Ammon's horn (tissue), 1 donor: ENCODE data around the gene TBC1D25.
"Not testable (repeated sequence)": the region's sequence is repeated elsewhere in the genome, so short reads cannot be mapped to it uniquely, and the experiment has no call there.

Experiments
- DNase-seq: peaks from one replicate; pipeline ENCODE4 v3.0.0-alpha.2; 2016; ENCODE audit warnings: low spot score

The TBC1D25 gene

DNA sequence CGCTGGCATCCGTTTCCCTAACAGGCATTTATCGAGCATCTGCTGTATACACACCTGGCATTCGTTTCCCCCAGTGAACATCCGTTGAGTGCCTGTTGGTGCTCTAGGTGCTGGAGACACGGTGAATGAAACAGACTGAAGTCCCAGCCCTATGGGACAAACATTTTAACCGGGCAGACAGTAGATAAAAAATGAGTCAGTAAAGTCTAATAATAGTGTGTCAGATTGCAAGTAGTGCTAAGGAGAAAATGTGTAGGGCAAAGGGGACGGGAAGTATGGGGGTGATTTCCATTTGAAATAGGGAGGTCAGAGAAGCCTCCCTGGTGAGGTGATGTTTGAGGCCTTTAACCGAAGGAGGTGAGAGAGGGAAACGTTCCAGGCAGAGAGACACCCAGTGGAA is 23.2 kb upstream of the TBC1D25 start:
- DNase-seq: no peak

DNA sequence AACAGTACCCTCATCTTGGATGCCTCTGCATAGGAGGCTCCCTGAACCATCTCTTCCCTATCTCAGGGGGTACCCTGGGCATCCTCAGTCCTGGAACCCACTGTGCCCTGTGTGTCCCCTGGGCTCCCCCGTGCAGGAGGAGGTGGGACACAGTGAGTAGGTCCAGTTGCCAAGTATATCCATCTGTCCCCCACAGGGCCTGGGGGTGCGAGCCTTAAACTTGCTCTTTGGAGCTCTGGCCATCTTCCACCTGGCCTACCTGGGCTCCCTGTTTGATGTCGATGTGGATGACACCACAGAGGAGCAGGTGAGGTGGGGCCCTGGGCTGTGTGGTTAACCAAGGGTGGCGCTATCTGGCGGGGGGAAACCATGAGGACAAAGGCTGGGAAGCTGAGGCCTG is 22.5 kb upstream of the TBC1D25 start:
- no peak for DNase-seq

DNA sequence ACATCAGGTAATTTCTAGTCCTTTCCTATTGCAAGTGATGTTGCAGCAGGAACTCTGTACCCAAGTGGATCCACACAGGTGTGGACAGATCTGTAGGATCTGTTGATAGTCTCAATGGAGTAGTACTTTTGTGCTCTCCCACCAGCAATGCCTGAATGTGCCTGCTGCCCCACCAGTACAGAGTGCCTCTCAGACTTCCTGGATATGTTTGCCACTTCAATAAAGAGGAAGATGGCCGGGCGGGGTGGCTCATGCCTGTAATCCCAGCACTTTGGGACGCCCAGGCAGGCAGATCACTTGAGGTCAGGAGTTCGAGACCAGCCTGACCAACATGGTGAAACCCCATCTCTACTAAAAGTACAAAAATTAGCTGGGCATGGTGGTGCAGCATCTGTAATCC is 20.0 kb upstream of the TBC1D25 start:
- not testable (repeated sequence) for DNase-seq

DNA sequence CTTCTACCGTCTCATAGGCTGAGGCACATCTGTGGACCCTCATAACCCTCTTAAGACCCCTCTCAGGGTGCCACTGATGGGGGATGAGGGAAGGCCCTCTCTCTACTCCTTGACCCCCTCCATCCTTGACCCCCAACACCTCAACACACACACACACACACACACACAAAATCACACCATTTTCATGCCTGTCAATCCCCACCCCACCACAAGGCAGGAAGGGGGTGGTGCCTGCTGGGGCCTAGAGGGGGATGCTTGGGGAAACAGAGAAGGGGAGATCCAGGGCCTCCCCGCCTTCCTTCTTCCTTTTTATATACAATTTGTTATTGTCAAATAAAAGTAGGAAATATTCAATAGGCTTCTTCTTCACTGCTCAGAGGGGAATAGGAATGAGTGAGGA is 19.1 kb upstream of the TBC1D25 start:
- no peak for DNase-seq

DNA sequence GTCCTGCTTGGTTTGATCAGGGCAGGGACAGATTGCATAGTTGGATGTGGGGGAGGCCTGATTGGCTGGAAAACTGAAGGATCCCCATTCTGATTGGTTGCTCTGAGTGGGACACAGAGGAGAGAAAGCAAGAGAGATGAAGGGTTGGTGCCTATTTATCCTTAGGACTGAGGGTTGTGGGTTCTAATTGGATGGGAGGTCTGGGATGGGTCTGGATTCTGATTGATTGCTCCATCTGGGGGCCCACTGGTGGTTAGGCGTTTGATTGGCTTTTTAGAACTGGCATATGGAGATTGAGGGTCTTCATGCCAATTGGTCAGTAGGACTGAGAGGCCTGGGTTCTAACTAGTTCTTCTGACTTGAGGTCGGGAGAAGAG is 18.6 kb upstream of the TBC1D25 start:
- DNase-seq: peak; percentile 30

DNA sequence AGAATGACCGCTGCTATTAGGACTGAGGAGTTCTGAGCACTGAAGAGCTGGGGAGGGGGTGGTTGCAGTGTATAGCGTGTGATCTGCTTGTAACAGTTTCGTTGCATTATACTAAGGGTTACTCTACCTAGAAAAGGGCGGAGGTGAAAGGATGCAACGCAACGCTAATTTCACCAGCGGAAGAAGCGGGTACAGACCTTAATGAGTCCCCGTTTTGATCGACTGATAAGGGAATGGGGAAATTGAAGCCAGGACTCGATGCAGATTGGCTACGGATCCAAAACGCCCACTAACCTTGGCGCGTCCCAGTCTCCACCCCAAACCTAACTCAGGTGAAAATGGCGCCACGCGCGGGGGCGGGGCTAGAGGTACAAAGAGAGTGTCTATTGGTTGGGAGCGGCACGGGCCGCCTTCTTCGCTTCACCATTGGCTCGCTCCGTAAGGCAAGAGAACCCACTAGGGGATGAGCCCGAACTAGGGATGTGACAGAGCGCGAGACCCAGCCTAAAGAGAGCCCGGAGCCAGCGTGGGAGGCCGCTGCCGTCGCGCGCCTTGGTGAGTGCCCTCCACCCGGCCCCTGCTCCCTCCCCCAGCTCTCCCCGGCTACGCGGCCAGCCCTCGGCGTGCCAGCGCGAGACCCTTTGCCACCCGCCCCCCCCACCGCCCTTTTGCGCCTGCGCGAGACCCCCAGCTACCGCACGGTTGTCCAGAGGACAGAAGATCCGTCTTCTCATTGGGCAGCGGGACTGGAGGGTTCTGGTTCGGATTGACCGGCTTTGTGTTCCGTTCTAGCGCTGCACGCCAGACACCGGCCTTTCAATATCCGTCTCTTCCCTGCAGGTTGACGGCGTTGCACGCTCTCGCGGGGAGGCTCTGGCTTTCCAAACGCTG is 17.9 kb upstream of the TBC1D25 start, which contains the start of gene EBP:
TSS of gene EBP (plus strand) at position 456 of the 891 bp plus-strand sequence. CDS start 1,964 bp downstream, outside the sequence.
- peak; percentile 89 for DNase-seq

DNA sequence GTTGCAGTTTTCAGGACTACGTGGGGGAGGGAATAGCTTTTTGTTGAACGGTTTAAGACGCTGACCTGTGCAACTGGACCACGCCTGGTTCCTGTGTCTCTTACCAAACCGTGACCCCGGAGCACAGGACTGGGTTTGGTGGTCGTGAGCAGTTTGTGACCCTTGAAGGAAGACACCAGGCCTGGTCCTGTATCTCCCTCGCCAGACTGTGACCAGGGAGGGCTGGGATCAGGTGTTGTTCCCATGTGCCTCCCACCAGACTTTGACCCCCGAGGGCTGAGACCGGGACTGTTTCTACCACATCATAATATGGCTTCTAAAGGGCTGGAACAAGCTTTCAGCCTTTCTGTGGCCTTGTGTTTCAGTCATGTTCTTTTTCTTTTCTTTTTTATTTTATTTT is 17.2 kb upstream of the TBC1D25 start:
- DNase-seq: no peak

DNA sequence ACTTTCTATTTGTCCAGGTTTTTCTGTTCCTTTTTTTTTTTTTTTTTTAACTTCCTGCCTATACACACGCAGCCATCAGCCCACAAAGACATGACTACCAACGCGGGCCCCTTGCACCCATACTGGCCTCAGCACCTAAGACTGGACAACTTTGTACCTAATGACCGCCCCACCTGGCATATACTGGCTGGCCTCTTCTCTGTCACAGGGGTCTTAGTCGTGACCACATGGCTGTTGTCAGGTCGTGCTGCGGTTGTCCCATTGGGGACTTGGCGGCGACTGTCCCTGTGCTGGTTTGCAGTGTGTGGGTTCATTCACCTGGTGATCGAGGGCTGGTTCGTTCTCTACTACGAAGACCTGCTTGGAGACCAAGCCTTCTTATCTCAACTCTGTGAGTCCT is 15.8 kb upstream of the TBC1D25 start:
- DNase-seq: no peak

DNA sequence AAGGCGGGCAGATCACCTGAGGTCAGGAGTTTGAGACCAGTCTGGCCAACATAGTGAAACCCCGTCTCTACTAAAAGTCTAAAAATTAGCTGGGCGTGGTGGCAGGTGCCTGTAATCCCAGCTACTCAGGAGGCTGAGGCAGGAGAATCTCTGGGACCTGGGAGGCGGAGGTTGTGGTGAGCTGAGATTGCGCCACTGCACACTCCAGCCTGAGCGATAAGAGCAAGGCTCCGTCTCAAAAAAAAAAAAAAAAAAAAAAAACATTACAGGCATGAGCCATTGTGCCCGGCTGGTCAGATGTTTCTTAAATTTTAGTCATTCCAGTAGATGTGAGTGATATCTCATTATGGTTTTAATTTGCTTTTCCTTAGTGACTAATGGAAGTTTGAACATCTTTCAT is 13.7 kb upstream of the TBC1D25 start:
- DNase-seq: not testable (repeated sequence)

DNA sequence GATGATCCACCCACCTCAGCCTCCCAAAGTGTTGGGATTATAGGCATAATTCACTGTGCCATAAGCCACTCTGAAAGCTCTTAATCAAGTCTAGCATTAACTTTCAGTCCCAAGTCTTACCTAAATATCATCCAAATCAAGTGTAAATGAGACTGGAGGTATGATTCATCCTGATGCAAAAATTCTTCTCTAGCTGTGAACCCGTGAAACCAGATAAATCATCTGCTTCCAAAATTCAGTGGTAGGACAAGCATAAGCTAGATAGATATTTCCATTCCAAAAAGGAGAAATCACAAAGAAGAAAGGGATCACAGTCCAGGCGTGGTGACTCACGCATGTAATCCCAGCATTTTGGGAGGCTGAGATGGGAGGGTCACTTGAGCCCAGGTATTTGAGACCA is 8.8 kb upstream of the TBC1D25 start:
- DNase-seq: no peak

DNA sequence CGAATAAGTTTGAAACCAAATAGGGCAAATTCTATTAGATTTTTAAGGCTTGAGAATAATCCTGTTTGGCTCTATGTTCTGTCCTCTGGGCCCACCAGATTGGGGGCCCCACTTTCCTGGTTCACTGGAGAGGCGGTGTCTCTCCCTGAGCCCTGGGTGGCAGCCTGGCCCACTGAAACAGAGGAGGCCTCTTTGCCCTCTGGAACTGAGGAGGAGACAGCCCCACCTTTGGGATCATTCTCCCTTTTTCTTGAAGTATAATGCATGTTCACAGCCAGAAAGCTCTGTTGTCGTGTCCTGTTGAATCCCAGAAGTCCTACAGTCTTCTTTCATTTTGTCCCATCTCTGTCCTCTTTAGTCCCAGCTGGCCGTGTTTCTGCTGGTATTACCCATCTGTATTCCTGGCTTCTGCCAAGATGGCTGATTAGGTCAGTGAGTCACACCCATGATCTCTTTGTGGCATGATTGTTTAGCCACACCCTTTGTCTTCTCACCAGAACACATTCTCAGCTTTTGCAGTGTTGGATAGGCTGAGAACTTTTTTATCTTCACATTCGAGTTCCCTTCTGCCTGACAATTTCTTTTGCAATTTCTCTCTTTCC is 8.1 kb upstream of the TBC1D25 start:
- DNase-seq: no peak

DNA sequence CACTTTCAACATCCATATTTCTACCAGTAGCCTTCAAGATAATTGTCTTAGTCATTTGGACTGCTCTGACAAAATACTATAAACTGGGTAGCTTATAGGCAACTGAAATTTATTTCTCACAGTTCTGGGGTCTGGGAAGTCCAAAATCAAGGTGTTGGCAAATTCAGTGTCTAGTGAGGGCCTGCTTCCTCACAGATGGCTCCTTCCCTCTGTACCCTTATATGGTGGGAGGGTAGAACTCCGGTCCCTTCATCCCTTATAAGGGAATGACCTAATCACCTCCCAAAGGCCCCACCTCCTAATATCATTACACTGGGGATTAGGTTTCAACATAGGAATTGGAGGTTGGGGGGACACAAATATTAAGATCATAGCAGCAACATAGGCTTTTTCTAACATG is 7.4 kb upstream of the TBC1D25 start:
- no peak for DNase-seq

DNA sequence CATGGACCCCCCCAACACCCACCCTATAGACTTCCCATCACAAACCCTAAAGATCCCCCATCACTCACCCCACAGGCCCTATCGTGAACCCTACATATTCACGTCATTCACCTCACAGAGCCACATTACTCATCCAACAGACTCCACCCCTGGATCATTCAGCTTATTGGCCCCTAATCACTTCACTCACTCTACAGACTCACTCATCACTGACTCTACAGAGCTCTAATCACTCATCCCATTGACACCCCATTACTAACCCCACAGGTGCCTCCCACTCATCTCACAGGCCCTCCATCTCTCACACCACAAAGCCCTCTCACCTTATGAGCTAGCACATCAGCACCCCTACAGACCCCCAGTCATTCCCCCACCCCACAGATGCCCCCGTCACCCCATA is 6.3 kb upstream of the TBC1D25 start:
- no peak for DNase-seq

DNA sequence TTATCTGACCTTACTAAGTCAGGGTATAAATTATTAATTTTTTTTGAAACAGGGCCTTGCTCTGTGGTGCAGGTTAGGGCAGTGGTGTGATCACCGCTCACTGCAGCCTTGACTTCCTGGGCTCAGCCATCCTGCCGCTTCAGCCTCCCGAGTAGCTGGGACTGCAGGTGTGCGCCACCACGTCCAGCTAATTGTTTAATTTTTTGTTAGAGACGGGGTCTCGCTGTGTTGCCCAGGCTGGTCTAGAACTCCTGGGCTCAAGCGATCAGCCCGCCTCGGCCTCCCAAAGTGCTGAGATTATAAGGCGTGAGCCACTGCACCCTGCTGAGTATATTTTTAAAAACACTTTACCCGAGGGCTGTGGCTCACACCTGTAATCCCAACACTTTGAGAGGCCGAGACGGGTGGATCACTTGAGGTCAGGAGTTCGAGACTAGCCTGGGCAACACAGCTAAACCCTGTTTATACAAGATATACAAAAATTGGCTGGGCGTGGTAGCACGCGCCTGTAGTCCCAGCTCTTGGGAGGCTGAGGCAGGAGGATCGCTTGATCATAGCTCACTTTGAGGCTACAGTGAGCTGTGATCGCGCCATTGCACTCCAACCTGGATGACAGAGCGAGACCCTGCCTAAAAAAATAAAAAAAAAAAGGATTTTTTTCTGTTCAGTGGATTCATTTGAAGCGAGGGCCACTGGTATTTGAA is 721 bp upstream of the TBC1D25 start:
- DNase-seq: no peak

DNA sequence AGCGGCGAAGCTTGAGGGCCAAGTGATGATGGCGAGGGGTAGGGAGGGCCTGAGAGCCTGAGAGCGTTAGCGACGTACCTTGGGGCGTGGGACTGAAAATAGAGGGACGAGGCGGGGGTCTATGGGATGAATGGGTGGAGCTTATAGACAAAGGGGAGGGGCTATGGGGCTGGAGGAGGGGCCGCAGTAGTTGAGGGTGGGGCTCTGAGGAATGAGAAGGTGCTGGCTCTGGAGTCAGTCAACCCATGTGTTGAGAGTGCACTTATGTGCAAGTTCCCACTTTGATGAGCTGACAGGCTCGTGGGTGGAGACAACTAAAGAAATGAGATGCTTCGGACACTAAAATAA is 488 bp downstream of the TBC1D25 start:
- peak; percentile 34 for DNase-seq

DNA sequence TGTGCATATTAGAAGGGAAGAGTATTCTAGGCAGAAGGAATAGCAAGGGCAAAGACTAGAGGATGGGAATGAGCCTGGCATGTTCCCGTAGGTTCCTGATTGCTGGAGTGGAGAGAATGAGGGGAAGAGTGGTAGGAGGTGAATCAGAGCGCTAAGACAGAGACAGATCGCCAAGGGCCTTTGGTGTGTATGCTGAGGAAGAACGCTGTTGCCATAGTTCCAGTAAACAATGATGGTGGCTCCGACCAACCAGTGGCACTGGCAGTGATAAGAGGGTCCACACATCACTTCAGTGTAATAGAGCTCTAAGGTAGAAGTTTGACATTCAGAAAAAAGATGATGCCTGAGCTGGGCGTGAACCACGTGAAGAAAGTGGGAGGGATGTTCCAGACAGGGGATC is 966 bp downstream of the TBC1D25 start:
- DNase-seq: no peak

DNA sequence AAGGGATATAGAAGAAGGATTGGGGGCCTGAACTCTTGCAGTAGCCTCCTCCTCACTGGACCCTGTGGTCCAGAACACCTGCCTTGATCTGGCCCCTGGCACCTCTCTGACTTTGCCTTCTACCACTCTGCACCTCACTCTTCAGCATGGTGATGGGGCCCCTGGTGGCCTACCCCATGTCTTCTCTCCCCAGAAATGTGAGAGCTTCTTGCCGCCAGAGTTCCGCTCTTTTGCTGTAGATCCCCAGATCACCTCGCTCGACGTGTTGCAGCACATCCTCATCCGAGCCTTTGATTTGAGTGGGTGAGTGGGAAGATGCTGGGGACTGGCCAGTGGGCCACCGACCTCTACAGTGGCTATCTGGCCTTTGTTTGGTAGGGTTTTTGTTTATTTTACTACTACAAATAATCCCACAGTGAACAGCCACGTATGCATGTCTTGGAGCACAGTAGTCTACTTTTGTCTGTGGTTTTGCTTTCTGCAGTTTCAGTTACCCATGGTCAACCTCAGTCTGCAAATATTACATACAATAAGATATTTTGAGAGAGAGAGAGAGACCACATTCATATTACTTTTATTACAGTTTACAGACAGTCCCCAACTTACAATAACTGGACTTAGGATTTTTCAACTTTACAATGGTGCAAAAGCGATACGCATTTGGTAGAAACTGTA is 1.8 kb downstream of the TBC1D25 start:
- DNase-seq: no peak

DNA sequence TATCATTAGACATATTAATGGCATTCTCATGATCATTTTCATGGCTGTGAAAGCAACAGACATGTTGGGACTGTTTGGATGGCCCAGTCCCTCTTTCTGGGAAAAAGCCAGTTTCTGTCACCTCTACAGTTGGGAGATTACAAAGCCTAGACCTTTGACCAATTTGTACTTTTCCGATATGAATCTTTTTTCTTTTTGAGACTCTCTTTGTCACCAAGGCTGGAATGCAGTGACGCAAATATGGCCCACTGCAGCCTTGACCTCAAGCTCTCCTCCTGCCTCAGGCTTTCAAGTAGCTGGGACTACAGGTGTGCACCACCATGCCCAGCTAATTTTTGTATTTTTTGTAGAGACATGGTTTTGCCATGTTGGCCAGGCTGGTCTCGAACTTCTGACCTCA is 9.4 kb downstream of the TBC1D25 start:
- DNase-seq: no peak

DNA sequence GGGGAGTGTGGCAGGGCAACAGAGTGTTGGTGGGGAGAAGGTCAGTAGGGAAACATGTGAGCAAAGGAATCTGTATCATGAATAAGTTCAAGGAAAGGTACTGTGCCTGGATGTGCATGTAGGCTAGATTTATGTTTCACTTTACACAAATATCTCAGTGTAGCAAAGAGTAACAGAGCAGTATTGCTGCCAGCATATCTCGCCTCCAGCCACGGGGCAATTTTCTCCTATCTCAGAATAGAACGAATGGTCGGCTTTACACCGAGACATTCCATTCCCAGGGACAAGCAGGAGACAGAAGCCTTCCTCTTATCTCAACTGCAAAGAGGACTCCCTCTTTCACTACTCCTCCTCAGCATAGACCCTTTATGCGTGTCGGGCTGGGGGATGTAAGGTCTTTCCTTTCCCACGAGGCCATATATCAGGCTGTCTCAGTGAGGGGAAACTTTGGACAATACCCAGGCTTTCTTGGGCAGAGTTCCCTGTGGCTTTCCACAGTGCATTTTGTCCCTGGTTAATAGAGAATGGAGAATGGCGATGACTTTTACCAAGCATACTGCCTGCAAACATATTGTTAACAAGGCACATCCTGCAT is 16.3 kb downstream of the TBC1D25 start:
- DNase-seq: not testable (repeated sequence)

DNA sequence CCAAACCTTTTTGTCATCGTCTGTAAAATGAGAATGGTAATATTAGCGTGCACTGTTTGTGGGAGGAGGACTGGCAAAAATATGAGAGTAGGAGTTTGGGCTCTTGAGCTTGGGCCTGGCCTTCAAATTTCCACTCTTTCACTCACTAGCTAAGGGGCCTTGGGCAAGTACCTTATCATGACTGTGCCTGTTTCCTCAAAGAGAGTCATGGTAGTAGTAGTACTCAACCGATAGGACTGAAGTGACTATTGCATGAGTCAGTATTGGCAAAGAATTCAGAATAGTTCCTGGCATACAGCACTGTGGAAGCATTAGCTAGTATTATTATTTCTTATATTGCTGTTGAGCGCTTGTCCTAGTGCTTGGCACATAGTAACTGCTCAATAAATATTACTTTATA is 18.8 kb downstream of the TBC1D25 start:
- no peak for DNase-seq

DNA sequence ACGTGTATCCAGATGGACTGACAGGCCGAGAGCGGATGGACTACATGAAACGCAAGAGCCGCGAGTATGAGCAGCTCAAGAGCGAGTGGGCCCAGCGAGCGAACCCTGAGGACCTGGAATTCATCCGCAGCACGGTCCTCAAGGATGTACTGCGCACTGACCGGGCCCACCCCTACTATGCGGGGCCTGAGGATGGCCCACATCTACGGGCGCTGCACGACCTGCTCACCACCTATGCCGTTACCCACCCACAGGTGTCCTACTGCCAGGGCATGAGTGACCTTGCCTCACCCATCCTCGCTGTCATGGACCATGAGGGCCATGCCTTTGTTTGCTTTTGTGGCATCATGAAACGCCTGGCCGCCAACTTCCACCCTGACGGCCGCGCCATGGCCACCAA is 20.1 kb downstream of the TBC1D25 start:
- DNase-seq: no peak

DNA sequence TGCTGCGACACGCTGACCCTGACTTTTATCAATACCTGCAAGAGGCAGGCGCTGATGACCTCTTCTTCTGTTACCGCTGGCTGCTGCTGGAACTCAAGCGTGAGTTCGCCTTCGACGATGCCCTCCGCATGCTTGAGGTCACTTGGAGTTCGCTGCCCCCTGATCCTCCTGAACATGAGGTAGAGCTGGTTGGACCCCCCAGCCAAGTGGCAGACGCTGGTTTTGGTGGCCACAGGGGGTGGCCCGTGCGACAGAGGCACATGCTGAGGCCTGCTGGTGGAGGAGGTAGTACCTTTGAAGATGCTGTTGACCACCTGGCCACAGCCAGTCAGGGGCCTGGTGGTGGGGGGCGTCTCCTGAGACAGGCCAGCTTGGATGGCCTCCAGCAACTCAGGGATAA is 20.5 kb downstream of the TBC1D25 start:
- no peak for DNase-seq
